ENCODE measurements around the gene CNRIP1.

Gene CNRIP1

GRCh38 chr2:68341062-68341329 is 21.2 kb upstream of the CNRIP1 start:
- no peak overlapping the region for H3K4me3 ChIP-seq (ENCODE audit: low read depth, low read length)
- no peak for DNase-seq (ENCODE audit: low read depth)
- TF ChIP-seq CTCF (IDR thresholded peaks at IDR 0.05; ENCODE audit: low read depth, low read length, missing control alignments) = no peak
- in situ Hi-C loops (cut with HindIII; ENCODE audit: low sequenced_read_pairs) = no loop called here

GRCh38 chr2:68340226-68341061 is 20.7 kb upstream of the CNRIP1 start:
- in situ Hi-C loops (cut with HindIII; ENCODE audit: low sequenced_read_pairs) = no loop called here
- no peak for DNase-seq (ENCODE audit: low read depth)
- H3K4me3 ChIP-seq (ENCODE audit: low read depth, low read length) = no peak overlapping the region
- no peak for TF ChIP-seq CTCF (IDR thresholded peaks at IDR 0.05; ENCODE audit: low read depth, low read length, missing control alignments)

- in situ Hi-C loops (cut with HindIII; ENCODE audit: low sequenced_read_pairs) = no loop called here
- TF ChIP-seq CTCF (IDR thresholded peaks at IDR 0.05; ENCODE audit: low read depth, low read length, missing control alignments) = no peak
- peak; percentile 27 for DNase-seq (ENCODE audit: low read depth)
- H3K4me3 ChIP-seq (ENCODE audit: low read depth, low read length) = no peak overlapping the region
These were observed 16.4 kb upstream of the CNRIP1 start for GRCh38 chr2:68336192-68336591.

- TF ChIP-seq CTCF (IDR thresholded peaks at IDR 0.05; ENCODE audit: low read depth, low read length, missing control alignments) = no peak
- no peak for DNase-seq (ENCODE audit: low read depth)
- in situ Hi-C loops (cut with HindIII; ENCODE audit: low sequenced_read_pairs) = no loop called here
- H3K4me3 ChIP-seq (ENCODE audit: low read depth, low read length) = no peak overlapping the region
These were observed 14.2 kb upstream of the CNRIP1 start for GRCh38 chr2:68333931-68334330.

- in situ Hi-C loops (cut with HindIII; ENCODE audit: low sequenced_read_pairs) = no loop called here
- no peak for DNase-seq (ENCODE audit: low read depth)
- no peak for TF ChIP-seq CTCF (IDR thresholded peaks at IDR 0.05; ENCODE audit: low read depth, low read length, missing control alignments)
- no peak overlapping the region for H3K4me3 ChIP-seq (ENCODE audit: low read depth, low read length)
These were observed 13.3 kb upstream of the CNRIP1 start for GRCh38 chr2:68333009-68333408.

GRCh38 chr2:68330691-68331090 is 10.9 kb upstream of the CNRIP1 start:
- TF ChIP-seq CTCF (IDR thresholded peaks at IDR 0.05; ENCODE audit: low read depth, low read length, missing control alignments) = no peak
- H3K4me3 ChIP-seq (ENCODE audit: low read depth, low read length) = no peak overlapping the region
- DNase-seq (ENCODE audit: low read depth) = no peak
- in situ Hi-C loops (cut with HindIII; ENCODE audit: low sequenced_read_pairs) = no loop called here
